Ascending aorta (tissue), 2 donors: ENCODE data around the gene DDX20. TPM values are rescaled to one million over a fixed set of nuclear protein-coding genes. Genes with fewer than 3 reads are reported as not detected.

Experiments
- DNase-seq, 2 donors: peaks; one replicate each; pipeline ENCODE4 v3.0.0-alpha.2; 2019; ENCODE audit warnings: low spot score in 2 of 2
- H3K27ac ChIP-seq, 2 donors: fragments of 200-600 bp; sonication (generic); one replicate each; pipeline ENCODE4 v1.5.1; 2016 to 2017; ENCODE audit warnings: mild to moderate bottlenecking in 1 of 2
- H3K27me3 ChIP-seq: fragments of 200-600 bp; sonication (generic); one replicate; pipeline ENCODE4 v1.5.1; 2017
- H3K36me3 ChIP-seq, 2 donors: fragments of 200-600 bp; sonication (generic); one replicate each; pipeline ENCODE4 v1.5.1; 2016
- H3K4me1 ChIP-seq, 2 donors: fragments of 200-600 bp; sonication (generic); one replicate each; pipeline ENCODE4 v1.5.1; 2016 to 2017; ENCODE audit warnings: mild to moderate bottlenecking in 1 of 2
- H3K4me3 ChIP-seq, 2 donors: fragments of 200-600 bp; sonication (generic); one replicate each; pipeline ENCODE4 v1.5.1; 2016 to 2017; ENCODE audit warnings: mild to moderate bottlenecking in 1 of 2
- H3K9me3 ChIP-seq, 2 donors: fragments of 200-600 bp; sonication (generic); one replicate each; pipeline ENCODE4 v1.5.1; 2016
- CTCF ChIP-seq, 3 experiments: fragments of 200-600 bp in 2 of 3; fragments of 450-650 bp in 1 of 3; sonication (generic) in 2 of 3; IDR thresholded peaks; one replicate each; pipeline ENCODE4 v1.5.1; 2016 to 2019; ENCODE audit warnings: antibody characterized with exemption in 3 of 3, mild to moderate bottlenecking in 1 of 3, moderate library complexity in 1 of 3
- intact Hi-C: fragments of 100-400 bp; cut with DNase I; formaldehyde crosslinking; loops from one replicate; pipeline ENCODE4 v1.15.1; 2023
- total RNA-seq: library from RNA; depleted of rRNA; stranded (reverse); fragments of >200 nt; gene quantifications from one replicate; pipeline ENCODE4 v1.1.0, GENCODE V29; 2016

DDX20 gene
- total RNA-seq, 1 donor from 2014 or later, result 11.3 TPM

- H3K9me3 ChIP-seq, result no peaks in the 10 kb centered on the region
- DNase-seq, result no peak
Observed at GRCh38 chr1:111733992-111734341, 21.7 kb upstream of the DDX20 start.

GRCh38 chr1:111734426-111734825 lies 21.3 kb upstream of the DDX20 start:
- Histone ChIP-seq H3K4me1 (peaks cover 0 to 19% of the 10 kb centered on the region in 2 donors), H3K9me3 (no peaks in the 10 kb centered on the region), H3K4me3 (no peak overlapping the region), H3K27ac (no peak overlapping the region), H3K27me3 (no peaks in the 10 kb centered on the region), H3K36me3 (no peaks in the 10 kb centered on the region)
- peak in 1 of 2 donors; percentile 48 for DNase-seq
- intact Hi-C loops, result loop anchor here (10.0 kb wide), 1 partner anchor 970 kb away; the partner anchor contains the start of gene RHOC
- no peak for TF ChIP-seq CTCF (IDR thresholded peaks at IDR 0.05)

More at GRCh38 chr1:111733992-111734341, 21.7 kb upstream of the DDX20 start:
- H3K27me3 ChIP-seq, result no peaks in the 10 kb centered on the region
- no peak for TF ChIP-seq CTCF (IDR thresholded peaks at IDR 0.05)
- intact Hi-C loops, result loop anchor here (10.0 kb wide), 1 partner anchor 971 kb away; the partner anchor contains the start of gene RHOC
- H3K4me3 ChIP-seq, result no peak overlapping the region
- peak overlapping the region; percentile 38 to 47 for H3K27ac ChIP-seq
- no peaks in the 10 kb centered on the region for H3K36me3 ChIP-seq
- H3K4me1 ChIP-seq, result peaks cover 0 to 19% of the 10 kb centered on the region in 2 donors

GRCh38 chr1:111734856-111735255 lies 20.8 kb upstream of the DDX20 start:
- Histone ChIP-seq H3K27me3 (no peaks in the 10 kb centered on the region), H3K27ac (no peak overlapping the region), H3K4me3 (no peak overlapping the region), H3K36me3 (no peaks in the 10 kb centered on the region), H3K9me3 (no peaks in the 10 kb centered on the region), H3K4me1 (peaks cover 0 to 19% of the 10 kb centered on the region in 2 donors)
- DNase-seq, result no peak
- no peak for TF ChIP-seq CTCF (IDR thresholded peaks at IDR 0.05)
- intact Hi-C loops, result loop anchor here (5.0 to 10.0 kb wide), 2 partner anchors 143 to 970 kb away; partner anchors contain the start of gene RHOC

GRCh38 chr1:111735321-111735720 lies 20.4 kb upstream of the DDX20 start:
- Histone ChIP-seq H3K4me1 (peaks cover 0 to 19% of the 10 kb centered on the region in 2 donors), H3K27me3 (no peaks in the 10 kb centered on the region), H3K4me3 (no peak overlapping the region), H3K27ac (no peak overlapping the region), H3K36me3 (no peaks in the 10 kb centered on the region), H3K9me3 (no peaks in the 10 kb centered on the region)
- no peak for TF ChIP-seq CTCF (IDR thresholded peaks at IDR 0.05)
- no peak for DNase-seq
- intact Hi-C loops, result loop anchor here (5.0 to 10.0 kb wide), 2 partner anchors 143 to 969 kb away; partner anchors contain the start of gene RHOC

- Histone ChIP-seq H3K27me3 (no peaks in the 10 kb centered on the region), H3K27ac (no peak overlapping the region), H3K36me3 (no peaks in the 10 kb centered on the region), H3K4me3 (no peak overlapping the region), H3K4me1 (peaks cover 0 to 14% of the 10 kb centered on the region in 2 donors), H3K9me3 (no peaks in the 10 kb centered on the region)
- intact Hi-C loops, result loop anchor here (5.0 to 10.0 kb wide), 2 partner anchors 144 to 969 kb away; partner anchors contain the start of gene RHOC
- no peak for TF ChIP-seq CTCF (IDR thresholded peaks at IDR 0.05)
- peak in 1 of 2 donors; percentile 18 for DNase-seq
Observed at GRCh38 chr1:111735858-111736544, 19.7 kb upstream of the DDX20 start.
